ENCODE data around the gene VNN1.

Gene VNN1, protein sequence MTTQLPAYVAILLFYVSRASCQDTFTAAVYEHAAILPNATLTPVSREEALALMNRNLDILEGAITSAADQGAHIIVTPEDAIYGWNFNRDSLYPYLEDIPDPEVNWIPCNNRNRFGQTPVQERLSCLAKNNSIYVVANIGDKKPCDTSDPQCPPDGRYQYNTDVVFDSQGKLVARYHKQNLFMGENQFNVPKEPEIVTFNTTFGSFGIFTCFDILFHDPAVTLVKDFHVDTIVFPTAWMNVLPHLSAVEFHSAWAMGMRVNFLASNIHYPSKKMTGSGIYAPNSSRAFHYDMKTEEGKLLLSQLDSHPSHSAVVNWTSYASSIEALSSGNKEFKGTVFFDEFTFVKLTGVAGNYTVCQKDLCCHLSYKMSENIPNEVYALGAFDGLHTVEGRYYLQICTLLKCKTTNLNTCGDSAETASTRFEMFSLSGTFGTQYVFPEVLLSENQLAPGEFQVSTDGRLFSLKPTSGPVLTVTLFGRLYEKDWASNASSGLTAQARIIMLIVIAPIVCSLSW

DNA sequence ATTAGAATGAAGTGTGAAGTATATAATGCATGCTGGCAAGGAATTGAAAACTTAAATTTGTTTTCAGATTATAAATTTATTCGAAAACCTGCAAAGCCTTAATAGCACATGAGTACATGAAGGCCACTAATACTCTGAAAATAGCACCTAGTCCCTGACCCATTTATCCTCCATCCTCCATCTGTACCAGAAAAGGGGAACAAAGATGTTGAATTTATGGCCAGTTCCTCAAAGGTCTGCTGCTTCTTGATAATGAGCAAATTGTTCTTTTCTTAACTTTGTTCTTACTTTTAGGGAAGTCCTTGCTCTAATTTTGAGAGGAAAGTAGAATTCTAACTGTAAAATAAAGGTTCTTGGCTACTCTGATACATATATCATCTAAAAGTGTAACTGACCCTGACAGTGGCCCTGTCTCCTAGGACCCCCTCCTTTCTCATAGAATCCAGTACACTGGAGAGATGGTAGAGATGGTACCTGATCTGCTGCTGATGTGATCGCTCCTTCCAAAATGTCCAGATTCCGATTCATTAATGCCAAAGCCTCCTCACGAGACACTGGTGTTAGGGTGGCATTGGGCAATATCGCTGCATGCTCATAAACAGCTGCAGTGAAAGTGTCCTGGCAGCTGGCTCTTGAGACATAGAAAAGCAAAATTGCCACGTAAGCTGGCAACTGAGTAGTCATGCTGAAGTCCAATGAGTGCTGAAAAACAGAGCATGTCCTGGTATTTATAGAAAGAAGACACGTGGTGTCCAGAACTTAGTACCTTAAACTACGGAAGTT is at the start of gene VNN1:
Gene VNN1 (minus strand): TSS at position 704 of the 783 bp plus-strand sequence. CDS start 20 bp downstream, at position 684.
- DNase-seq (ENCODE audit: low read depth): no peak
- TF ChIP-seq, protein P1, sequence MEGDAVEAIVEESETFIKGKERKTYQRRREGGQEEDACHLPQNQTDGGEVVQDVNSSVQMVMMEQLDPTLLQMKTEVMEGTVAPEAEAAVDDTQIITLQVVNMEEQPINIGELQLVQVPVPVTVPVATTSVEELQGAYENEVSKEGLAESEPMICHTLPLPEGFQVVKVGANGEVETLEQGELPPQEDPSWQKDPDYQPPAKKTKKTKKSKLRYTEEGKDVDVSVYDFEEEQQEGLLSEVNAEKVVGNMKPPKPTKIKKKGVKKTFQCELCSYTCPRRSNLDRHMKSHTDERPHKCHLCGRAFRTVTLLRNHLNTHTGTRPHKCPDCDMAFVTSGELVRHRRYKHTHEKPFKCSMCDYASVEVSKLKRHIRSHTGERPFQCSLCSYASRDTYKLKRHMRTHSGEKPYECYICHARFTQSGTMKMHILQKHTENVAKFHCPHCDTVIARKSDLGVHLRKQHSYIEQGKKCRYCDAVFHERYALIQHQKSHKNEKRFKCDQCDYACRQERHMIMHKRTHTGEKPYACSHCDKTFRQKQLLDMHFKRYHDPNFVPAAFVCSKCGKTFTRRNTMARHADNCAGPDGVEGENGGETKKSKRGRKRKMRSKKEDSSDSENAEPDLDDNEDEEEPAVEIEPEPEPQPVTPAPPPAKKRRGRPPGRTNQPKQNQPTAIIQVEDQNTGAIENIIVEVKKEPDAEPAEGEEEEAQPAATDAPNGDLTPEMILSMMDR (IDR thresholded peaks at IDR 0.05; ENCODE audit: insufficient read depth, low read depth, low read length, missing control alignments): no peak
- H3K4me3 ChIP-seq (ENCODE audit: low read depth, low read length): no peak within 1 kb of the TSS

DNA sequence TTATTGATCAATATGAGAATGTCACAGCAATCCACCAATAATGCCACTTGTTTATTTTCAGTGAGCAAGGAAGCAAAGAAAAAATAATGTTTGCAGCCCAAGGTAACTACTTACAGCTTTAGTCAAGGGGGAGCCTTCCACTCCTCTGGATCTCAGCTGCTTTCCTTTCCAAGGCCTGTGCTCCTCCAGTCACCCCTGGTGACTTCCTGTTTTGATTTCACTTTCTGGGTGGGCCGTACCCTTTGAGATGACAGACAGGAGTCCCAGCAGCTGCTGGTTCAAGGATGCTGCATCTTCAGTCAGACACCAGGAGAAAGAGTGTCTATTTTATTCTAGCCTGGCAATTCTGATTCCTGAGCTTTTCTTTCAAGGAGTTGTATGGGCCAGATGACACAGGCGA is 49.4 kb upstream of the VNN1 start:
- TF ChIP-seq, protein P1 (IDR thresholded peaks at IDR 0.05; ENCODE audit: insufficient read depth, low read depth, low read length, missing control alignments): no peak
- H3K4me3 ChIP-seq (ENCODE audit: low read depth, low read length): peak overlapping the region; percentile 80
- DNase-seq (ENCODE audit: low read depth): peak; percentile 79

DNA sequence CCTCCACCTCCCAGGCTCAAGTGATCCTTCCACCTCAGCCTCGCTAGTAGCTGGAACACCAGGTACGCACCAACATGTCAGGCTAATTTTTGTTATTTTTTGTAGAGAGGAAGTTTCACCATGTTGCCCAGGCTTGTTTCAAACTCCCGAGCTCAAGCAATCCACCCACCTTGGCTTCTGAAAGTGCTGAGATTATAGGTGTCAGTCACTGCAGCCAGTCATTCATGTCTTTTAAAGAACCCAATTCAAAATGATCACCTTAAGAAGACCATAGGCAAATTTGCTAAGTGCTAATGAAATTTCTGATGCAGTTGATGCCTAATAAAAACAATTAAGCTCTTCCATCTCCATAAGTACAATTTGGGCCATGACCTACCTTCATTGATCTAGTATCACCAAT is 46.4 kb upstream of the VNN1 start:
- peak; percentile 41 for DNase-seq (ENCODE audit: low read depth)
- TF ChIP-seq, protein P1 (IDR thresholded peaks at IDR 0.05; ENCODE audit: insufficient read depth, low read depth, low read length, missing control alignments): no peak
- no peak overlapping the region for H3K4me3 ChIP-seq (ENCODE audit: low read depth, low read length)

DNA sequence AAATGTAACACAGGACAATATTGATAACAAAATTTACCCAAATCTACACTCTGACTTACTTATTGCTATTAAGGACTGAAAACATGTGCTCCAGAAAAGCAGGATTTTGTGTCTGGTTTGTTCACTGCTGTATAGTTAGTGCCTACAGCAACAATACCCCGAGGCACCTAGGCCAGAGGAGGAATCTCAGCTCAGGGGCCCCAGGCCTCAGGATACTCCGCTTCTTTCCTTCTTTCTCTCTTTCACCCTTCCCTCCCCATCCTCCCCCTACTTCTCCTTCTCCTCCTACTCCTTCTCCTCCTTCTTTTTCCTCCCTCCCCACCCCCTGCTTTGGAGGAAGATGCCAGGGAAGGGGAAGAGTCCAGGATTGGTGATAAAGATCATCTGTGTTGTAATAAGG is 44.8 kb upstream of the VNN1 start:
- no peak for DNase-seq (ENCODE audit: low read depth)
- H3K4me3 ChIP-seq (ENCODE audit: low read depth, low read length): no peak overlapping the region
- TF ChIP-seq, protein P1 (IDR thresholded peaks at IDR 0.05; ENCODE audit: insufficient read depth, low read depth, low read length, missing control alignments): no peak

DNA sequence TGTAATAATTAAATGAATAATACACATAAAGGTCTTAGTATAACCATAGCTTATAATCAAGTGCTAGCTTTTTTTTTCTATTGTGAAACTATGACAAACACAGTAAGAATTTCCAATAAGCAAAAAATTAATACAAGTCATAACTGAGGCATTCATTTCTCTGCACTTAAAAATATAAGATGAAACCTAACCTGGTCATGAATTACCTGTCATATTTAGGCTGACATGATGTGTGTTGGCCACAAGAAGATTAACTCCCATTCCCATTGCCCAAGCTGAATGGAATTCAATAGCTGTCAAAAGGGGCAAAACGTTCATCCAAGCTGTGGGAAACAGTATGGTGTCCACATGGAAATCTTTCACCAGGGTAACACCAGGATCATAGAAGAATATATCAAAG is 38.4 kb upstream of the VNN1 start:
- no peak overlapping the region for H3K4me3 ChIP-seq (ENCODE audit: low read depth, low read length)
- no peak for DNase-seq (ENCODE audit: low read depth)
- TF ChIP-seq, protein P1 (IDR thresholded peaks at IDR 0.05; ENCODE audit: insufficient read depth, low read depth, low read length, missing control alignments): no peak

DNA sequence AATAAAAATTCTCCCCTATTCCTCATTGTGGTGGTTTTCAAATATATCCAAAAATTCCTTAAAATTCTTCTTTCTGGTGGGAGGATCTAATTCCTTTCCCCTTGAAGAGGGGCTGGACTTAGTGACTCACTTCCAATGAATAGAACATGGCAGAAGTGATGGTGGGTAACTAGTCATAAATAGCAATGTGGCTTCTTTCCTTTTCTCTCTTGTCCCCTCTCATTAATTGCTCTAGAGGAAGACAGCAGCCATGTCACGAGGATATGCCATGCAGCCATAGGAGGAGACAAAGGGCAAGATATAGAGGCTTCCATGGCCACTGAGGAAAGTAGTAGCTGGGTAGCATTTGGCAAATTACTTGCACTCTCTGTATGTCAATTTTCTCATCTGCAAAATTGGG is 38.0 kb upstream of the VNN1 start:
- no peak for DNase-seq (ENCODE audit: low read depth)
- TF ChIP-seq, protein P1 (IDR thresholded peaks at IDR 0.05; ENCODE audit: insufficient read depth, low read depth, low read length, missing control alignments): no peak
- H3K4me3 ChIP-seq (ENCODE audit: low read depth, low read length): no peak overlapping the region
